AG09319 (cell line): ENCODE measurements around the gene SEMA3C.

Source experiments
- DNase-seq: peaks from one replicate; pipeline ENCODE4 v3.0.0-alpha.2; 2010; ENCODE audit warnings: low read depth; ENCODE audit errors: extremely low read depth
- CTCF ChIP-seq: IDR thresholded peaks from 2 replicates; pipeline ENCODE4 v1.5.1; 2011; ENCODE audit warnings: low read depth, mild to moderate bottlenecking, inconsistent platforms, low read length, moderate library complexity

The SEMA3C gene

GRCh38 chr7:80775482-80775881 lies 143.4 kb downstream of the SEMA3C start:
- no peak for TF ChIP-seq CTCF
- no peak for DNase-seq

GRCh38 chr7:80774843-80775242 lies 144.0 kb downstream of the SEMA3C start:
- no peak for TF ChIP-seq CTCF
- no peak for DNase-seq

DNA sequence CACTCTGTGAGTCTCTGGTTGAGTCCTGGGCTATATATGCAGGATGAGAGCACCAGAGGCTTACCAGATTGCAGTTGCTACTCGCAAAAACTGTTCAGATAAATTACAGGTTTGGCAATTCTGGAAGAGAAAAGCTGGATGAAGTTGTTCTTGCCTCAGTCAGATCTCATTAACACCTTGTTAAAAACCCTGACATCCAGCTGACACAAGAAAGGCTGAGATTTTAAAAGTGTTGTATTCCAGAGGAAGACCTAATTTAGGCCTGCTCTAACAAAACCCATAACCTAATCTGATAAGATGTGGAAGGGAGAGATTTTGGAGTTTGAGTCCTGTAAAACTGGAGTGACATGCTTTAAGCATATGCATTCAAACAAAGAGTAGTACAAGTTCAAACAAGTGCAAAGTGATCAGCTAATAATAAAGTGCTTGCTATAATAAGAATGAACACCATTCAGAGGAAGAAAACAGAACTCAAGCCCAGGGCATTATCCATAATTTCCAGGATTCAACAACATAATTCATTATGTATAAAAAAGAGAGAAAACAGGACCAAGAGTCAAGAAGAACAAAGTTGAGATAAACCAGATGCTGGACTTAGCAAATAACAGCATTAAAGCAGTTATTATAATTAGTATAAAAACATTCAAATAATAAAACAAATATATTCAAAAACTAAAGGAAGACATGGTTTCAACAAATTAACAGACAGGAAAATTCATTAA lies 144.9 kb downstream of the SEMA3C start:
- no peak for TF ChIP-seq CTCF
- no peak for DNase-seq

GRCh38 chr7:80772347-80772993 lies 146.4 kb downstream of the SEMA3C start:
- DNase-seq, result no peak

GRCh38 chr7:80771523-80771922 lies 147.3 kb downstream of the SEMA3C start:
- no peak for DNase-seq
- TF ChIP-seq CTCF, result no peak

More at GRCh38 chr7:80772347-80772993, 146.4 kb downstream of the SEMA3C start:
- no peak for TF ChIP-seq CTCF

- no peak for DNase-seq
These were observed 148.2 kb downstream of the SEMA3C start for GRCh38 chr7:80770675-80771081.

More at GRCh38 chr7:80770675-80771081, 148.2 kb downstream of the SEMA3C start:
- TF ChIP-seq CTCF, result no peak
